HPDE6-E6E7 (cell line): Measurements from ENCODE around the gene RGS18.
"Not testable (repeated sequence)": the region's sequence is repeated elsewhere in the genome, so short reads cannot be mapped to it uniquely, and the experiment has no call there.

Source experiments
- DNase-seq: peaks from one replicate; pipeline ENCODE4 v3.0.0; 2011; ENCODE audit warnings: missing footprints; ENCODE audit errors: extremely low spot score

The RGS18 gene

GRCh38 chr1:192158181-192158580 lies at the start of gene RGS18:
Gene RGS18 (plus strand): TSS chr1:192158462. CDS start chr1:192158638, 176 bp downstream.
- DNase-seq: no peak

GRCh38 chr1:192109576-192109975 lies 48.7 kb upstream of the RGS18 start:
- no peak for DNase-seq

- DNase-seq: no peak
Observed at GRCh38 chr1:192115000-192115399, 43.3 kb upstream of the RGS18 start.

GRCh38 chr1:192118881-192119405 lies 39.3 kb upstream of the RGS18 start:
- DNase-seq: no peak

DNA sequence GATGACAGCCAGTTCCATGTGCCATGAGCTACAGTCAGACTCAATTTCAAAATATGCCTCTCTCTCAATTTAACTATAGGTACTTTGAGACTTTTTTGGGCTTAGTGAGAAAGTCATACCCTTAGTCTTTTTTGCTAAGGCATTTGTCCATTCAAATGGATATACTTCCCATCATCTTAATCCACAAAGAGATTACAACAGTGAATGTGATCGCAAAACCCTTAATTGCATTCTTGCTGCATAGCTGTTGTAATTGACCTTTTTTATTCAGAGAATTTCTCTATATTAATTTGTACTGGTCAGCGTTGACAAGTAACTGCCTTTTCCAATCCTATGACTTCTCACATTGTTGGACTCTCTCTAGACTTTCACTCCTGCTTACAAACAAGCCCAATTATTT lies 38.6 kb upstream of the RGS18 start:
- DNase-seq: no peak

GRCh38 chr1:192122668-192123067 lies 35.6 kb upstream of the RGS18 start:
- DNase-seq: no peak

- DNase-seq: no peak
Observed at GRCh38 chr1:192123212-192123611, 35.0 kb upstream of the RGS18 start.

GRCh38 chr1:192126030-192126619 lies 32.1 kb upstream of the RGS18 start:
- no peak for DNase-seq

DNA sequence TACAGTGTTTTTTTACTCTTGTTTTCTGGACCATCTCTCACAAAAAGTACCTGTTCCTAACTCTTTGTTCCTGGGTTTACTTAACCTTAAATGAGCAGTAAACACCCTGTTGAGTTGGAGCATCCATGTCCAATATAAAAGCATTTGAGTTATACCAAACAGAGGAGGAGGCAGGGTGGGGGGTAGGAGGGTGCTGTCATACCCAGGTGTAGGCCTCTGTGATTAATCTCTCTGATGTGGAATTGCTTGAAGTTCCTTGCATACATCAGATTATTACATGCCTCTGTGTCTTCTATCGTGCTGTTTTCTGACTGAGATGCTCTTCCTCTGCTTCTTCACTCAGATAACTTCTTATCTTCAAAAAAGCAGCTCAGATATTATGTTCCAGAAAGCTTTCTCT lies 28.1 kb upstream of the RGS18 start:
- no peak for DNase-seq

DNA sequence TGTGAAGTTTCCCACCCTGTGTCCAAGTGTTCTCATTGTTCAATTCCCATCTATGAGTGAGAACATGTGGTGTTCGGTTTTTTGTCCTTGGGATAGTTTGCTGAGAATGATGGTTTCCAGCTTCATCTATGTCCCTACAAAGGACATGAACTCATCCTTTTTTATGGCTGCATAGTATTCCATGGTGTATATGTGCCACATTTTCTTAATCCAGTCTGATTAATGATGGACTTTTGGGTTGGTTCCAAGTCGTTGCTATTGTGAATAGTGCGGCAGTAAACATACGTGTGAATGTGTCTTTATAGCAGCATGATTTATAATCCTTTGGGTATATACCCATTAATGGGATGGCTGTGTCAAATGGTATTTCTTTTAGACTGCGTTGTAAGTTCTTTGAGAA lies 27.4 kb upstream of the RGS18 start:
- not testable (repeated sequence) for DNase-seq

GRCh38 chr1:192131914-192132313 lies 26.3 kb upstream of the RGS18 start:
- DNase-seq: no peak

- peak; percentile 20 for DNase-seq
Observed at GRCh38 chr1:192133350-192133926, 24.8 kb upstream of the RGS18 start.

GRCh38 chr1:192140382-192140781 lies 17.9 kb upstream of the RGS18 start:
- DNase-seq: no peak

DNA sequence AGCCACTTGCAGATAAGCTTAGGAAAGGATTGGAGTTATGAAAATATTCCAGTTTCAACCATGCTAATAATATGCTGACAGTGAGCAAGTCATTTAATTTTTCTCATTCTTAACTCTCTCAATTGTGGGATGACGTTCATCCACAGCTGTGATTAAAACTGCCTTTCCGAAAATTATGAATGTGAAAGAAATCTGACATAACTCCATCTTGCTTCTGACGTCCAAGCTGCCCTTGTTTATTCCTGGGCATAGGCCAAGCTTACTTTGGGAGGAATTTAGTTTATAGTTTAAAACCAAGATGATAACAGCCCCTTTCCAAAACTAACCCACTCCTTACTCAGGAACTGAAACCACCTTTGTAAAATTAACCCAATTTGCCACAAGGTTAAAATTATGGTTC lies 11.0 kb upstream of the RGS18 start:
- no peak for DNase-seq

- DNase-seq: no peak
Observed at GRCh38 chr1:192147696-192148095, 10.6 kb upstream of the RGS18 start.

GRCh38 chr1:192151176-192151575 lies 7.1 kb upstream of the RGS18 start:
- no peak for DNase-seq

GRCh38 chr1:192153276-192153675 lies 5.0 kb upstream of the RGS18 start:
- DNase-seq: no peak

DNA sequence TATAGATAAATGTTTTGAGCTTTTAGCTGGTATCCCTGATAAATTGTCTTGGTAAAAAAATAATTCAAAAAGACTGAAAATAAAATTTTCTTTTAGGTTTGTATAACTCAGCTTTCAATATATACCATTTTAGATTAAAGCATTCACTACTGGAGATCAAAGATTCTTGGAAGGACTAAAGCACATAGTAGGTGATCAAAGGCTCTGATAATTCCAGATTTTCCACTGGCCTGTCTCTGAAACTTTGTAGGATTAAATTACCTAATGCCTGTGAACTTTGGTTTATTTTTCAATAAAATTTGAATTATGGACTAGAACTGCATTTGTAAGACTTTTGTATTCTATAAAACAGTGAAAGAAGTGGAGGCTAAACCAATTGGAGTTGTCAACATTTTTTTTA lies 1.2 kb upstream of the RGS18 start:
- no peak for DNase-seq

- DNase-seq: no peak
Observed at GRCh38 chr1:192159014-192159413, 752 bp downstream of the RGS18 start.

GRCh38 chr1:192159781-192160180 lies 1.5 kb downstream of the RGS18 start:
- DNase-seq: no peak

DNA sequence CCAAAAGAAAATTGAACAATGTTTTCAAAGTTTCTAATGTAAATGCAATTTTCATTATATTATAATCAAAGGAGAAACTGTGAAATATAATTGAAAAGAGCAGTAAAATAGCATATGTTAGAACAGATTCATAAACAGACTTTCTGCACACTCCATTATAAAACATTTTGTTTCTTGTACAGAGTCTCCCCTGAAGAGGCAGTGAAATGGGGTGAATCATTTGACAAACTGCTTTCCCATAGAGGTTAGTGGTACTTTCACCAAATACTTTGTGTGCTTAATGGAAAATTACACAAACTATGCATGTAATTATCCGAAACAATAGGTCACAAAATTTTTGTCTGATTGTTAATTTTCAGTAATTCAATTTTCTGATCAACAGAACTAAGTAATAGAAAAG lies 1.9 kb downstream of the RGS18 start:
- DNase-seq: no peak

DNA sequence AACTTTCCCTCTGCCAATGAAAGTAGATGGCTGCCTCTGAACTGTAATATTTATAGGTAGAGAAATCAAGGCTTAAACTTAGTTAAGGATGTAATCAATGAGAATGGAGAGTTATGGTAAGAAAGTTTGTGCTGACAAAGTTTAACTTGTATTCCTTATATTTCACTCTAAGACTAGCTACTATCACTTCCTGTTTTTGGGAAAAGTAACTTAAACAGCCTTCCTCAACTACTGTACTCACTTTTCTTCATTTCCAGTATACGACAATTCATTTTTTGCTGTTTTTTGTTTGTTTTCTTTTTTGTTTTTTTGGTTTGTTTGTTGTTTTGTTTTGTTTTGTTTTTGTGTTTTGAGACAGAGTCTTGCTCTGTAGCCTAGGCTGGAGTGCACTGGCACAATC lies 3.7 kb downstream of the RGS18 start:
- no peak for DNase-seq

DNA sequence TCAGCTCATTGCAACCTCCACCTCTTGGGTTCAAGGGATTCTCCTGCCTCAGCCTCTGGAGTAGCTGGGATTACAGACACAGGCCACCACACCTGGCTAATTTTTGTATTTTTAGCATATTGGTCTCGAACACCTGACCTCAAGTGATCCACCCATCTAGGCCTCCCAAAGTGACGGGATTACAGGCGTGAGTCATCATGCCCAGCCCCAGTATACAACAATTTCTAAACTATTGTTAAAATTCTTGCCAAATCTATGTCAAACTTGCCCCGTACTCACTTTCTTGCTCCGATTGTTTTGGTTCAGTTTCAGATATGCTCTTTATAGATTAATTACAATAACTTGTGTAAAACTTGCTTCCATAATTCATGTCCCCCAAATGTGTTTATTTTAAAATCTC lies 4.1 kb downstream of the RGS18 start:
- no peak for DNase-seq

DNA sequence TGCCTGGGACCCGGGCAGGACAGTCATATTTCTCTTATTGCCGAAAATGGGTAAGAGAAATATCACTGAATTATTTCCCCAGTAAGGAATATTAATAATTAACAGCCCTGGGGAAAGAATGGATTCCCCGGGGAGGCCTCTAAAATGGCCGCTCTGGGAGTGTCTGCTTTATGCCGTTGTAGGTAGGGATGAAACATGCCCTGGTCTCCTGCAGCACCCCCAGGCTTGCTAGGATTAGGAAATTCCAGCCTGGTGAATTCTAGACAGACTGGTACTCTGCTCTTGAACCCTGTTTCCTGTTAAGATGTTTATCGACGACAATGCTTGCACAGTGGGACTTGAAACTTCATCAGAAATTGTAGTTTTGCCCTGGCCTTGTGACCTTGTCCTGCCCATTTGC lies 6.7 kb downstream of the RGS18 start:
- DNase-seq: not testable (repeated sequence)
